Trophoblast cell (in vitro differentiated cells and primary cell): ENCODE data around the gene HSF4.

Experiments used
- DNase-seq, 2 donors: peaks; one replicate each; pipeline ENCODE4 v3.0.0-alpha.2; 2016
- H2AFZ ChIP-seq: 2 replicates; pipeline ENCODE4 v1.6.1; 2013; ENCODE audit warnings: low read length, moderate library complexity, mild to moderate bottlenecking; ENCODE audit not compliant: insufficient read depth, poor library complexity
- H2AK5ac ChIP-seq: 2 replicates; pipeline ENCODE4 v1.6.1; 2013; ENCODE audit warnings: mild to moderate bottlenecking, low read length
- H2BK120ac ChIP-seq: 2 replicates; pipeline ENCODE4 v1.6.1; 2013; ENCODE audit warnings: low read length, mild to moderate bottlenecking, moderate library complexity; ENCODE audit not compliant: insufficient read depth, poor library complexity
- H2BK12ac ChIP-seq: 2 replicates; pipeline ENCODE4 v1.6.1; 2013; ENCODE audit warnings: mild to moderate bottlenecking, low read length, moderate library complexity
- H2BK5ac ChIP-seq: 2 replicates; pipeline ENCODE4 v1.6.1; 2013; ENCODE audit warnings: low read length, low read depth, moderate library complexity, mild to moderate bottlenecking; ENCODE audit not compliant: poor library complexity
- H3K14ac ChIP-seq: 2 replicates; pipeline ENCODE4 v1.6.1; 2013; ENCODE audit warnings: mild to moderate bottlenecking, low read length
- H3K18ac ChIP-seq: 2 replicates; pipeline ENCODE4 v1.6.1; 2013; ENCODE audit warnings: mild to moderate bottlenecking, low read length
- H3K23ac ChIP-seq: 2 replicates; pipeline ENCODE4 v1.6.1; 2013; ENCODE audit warnings: low read length
- H3K27ac ChIP-seq: 2 replicates; pipeline ENCODE4 v1.5.1; 2013; ENCODE audit warnings: low read depth, mild to moderate bottlenecking, inconsistent platforms, low read length, moderate library complexity
- H3K27me3 ChIP-seq: 2 replicates; pipeline ENCODE4 v1.6.1; 2013; ENCODE audit warnings: inconsistent platforms, mild to moderate bottlenecking, low read length, moderate library complexity; ENCODE audit not compliant: insufficient read depth
- H3K36me3 ChIP-seq, 2 experiments: 1 replicate in 1 of 2; 2 replicates in 1 of 2; pipeline ENCODE4 v1.6.1; 2013; ENCODE audit warnings: low read length in 2 of 2, mild to moderate bottlenecking in 2 of 2, moderate library complexity in 1 of 2; ENCODE audit not compliant: insufficient read depth in 2 of 2, control insufficient read depth in 1 of 2
- H3K4ac ChIP-seq: 2 replicates; pipeline ENCODE4 v1.6.1; 2013; ENCODE audit warnings: low read depth, mild to moderate bottlenecking, low read length, moderate library complexity
- H3K4me1 ChIP-seq, 2 experiments: 1 replicate in 1 of 2; 2 replicates in 1 of 2; pipeline ENCODE4 v1.6.1; 2013; ENCODE audit warnings: low read length in 2 of 2, mild to moderate bottlenecking in 2 of 2, moderate library complexity in 1 of 2; ENCODE audit not compliant: insufficient read depth in 2 of 2, control insufficient read depth in 1 of 2
- H3K4me2 ChIP-seq: 2 replicates; pipeline ENCODE4 v1.6.1; 2013; ENCODE audit warnings: inconsistent platforms, mild to moderate bottlenecking, low read length, moderate library complexity
- H3K4me3 ChIP-seq: 2 replicates; pipeline ENCODE4 v1.5.1; 2013; ENCODE audit warnings: mild to moderate bottlenecking, low read depth, low read length, inconsistent platforms
- H3K79me1 ChIP-seq: one replicate; pipeline ENCODE4 v1.6.1; 2013; ENCODE audit warnings: low read length
- H3K79me2 ChIP-seq: 2 replicates; pipeline ENCODE4 v1.6.1; 2013; ENCODE audit warnings: low read length, mild to moderate bottlenecking; ENCODE audit not compliant: control insufficient read depth, insufficient read depth, poor library complexity
- H3K9ac ChIP-seq: 2 replicates; pipeline ENCODE4 v1.6.1; 2013; ENCODE audit warnings: mild to moderate bottlenecking, low read length
- H3K9me3 ChIP-seq: 2 replicates; pipeline ENCODE4 v1.6.1; 2013; ENCODE audit warnings: low read depth, mild to moderate bottlenecking, control low read depth, inconsistent platforms, low read length; ENCODE audit not compliant: insufficient read depth
- H4K12ac ChIP-seq: 2 replicates; pipeline ENCODE4 v1.6.1; 2013; ENCODE audit warnings: low read depth, mild to moderate bottlenecking, low read length, moderate library complexity
- H4K8ac ChIP-seq: 2 replicates; pipeline ENCODE4 v1.6.1; 2013; ENCODE audit warnings: low read depth, mild to moderate bottlenecking, low read length, moderate library complexity
- H4K91ac ChIP-seq: one replicate; pipeline ENCODE4 v1.6.1; 2013; ENCODE audit warnings: low read depth, mild to moderate bottlenecking, low read length, moderate library complexity
- WGBS: extraction: QIAGEN DNeasy Blood & Tissue Kit; methylation state at CpG from one replicate; pipeline ENCODE4 v1.1.7; 2013; ENCODE audit warnings: missing lambda C conversion rate; ENCODE audit not compliant: insufficient read length, insufficient coverage; ENCODE audit errors: extremely low coverage; 5-methylcytosine and 5-hydroxymethylcytosine counted together

Gene HSF4

GRCh38 chr16:67190448-67191399 is 26.2 kb downstream of the HSF4 start:
- no peak overlapping the region for H2BK12ac ChIP-seq
- H2BK120ac ChIP-seq = no peak overlapping the region
- WGBS = no CpG with 5 or more reads among the region's 13 CpGs
- H4K12ac ChIP-seq = no peak overlapping the region
- no peak overlapping the region for H3K4me3 ChIP-seq
- peaks cover 10% of the 10 kb centered on the region for H3K79me1 ChIP-seq
- no peak overlapping the region for H2AK5ac ChIP-seq
- H3K27me3 ChIP-seq = no peaks in the 10 kb centered on the region
- no peak overlapping the region for H4K8ac ChIP-seq
- peaks cover 22 to 25% of the 10 kb centered on the region in 2 experiments for H3K36me3 ChIP-seq
- H3K27ac ChIP-seq = no peak overlapping the region
- peaks cover 12% of the 10 kb centered on the region for H3K79me2 ChIP-seq
- no peak overlapping the region for H3K14ac ChIP-seq
- H2BK5ac ChIP-seq = no peak overlapping the region
- peaks cover 25 to 29% of the 10 kb centered on the region in 2 experiments for H3K4me1 ChIP-seq
- H3K4me2 ChIP-seq = no peak overlapping the region
- no peak overlapping the region for H3K4ac ChIP-seq
- H3K9me3 ChIP-seq = no peaks in the 10 kb centered on the region
- H3K23ac ChIP-seq = no peak overlapping the region
- H4K91ac ChIP-seq = peak overlapping the region; percentile 46
- no peak overlapping the region for H2AFZ ChIP-seq
- no peak overlapping the region for H3K9ac ChIP-seq
- no peak overlapping the region for H3K18ac ChIP-seq
- DNase-seq = peak in 1 of 2 donors; percentile 56

DNA sequence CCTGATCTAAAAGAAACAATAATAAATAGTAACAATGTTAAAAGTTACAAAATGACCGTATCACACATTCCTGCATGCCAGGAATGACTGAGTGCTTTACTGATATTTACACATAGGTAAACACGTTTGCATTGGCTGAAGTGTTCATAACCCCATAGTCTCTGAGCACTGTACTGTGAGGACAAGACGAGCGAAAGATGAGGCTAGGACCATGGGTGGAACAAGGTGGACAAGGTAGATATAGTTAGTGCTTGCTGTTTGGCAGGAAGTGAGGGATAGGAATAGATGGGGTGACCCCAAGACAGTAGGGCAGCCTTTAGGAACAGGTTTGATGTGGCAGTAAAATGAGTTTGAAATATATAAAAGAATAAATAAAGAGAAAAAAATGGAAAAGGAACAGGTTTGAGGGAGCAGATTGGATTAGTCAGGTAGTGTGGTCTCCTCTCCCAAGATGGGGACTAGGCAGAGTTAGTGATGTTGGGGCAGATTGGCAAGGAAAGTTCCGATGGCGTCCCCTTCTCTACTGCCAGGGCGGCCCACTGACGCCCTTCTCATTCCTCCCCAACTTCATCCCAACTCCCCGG is 27.0 kb downstream of the HSF4 start:
- H2BK120ac ChIP-seq = no peak overlapping the region
- H3K27ac ChIP-seq = no peak overlapping the region
- peak overlapping the region; percentile 58 for H3K4me2 ChIP-seq
- H3K23ac ChIP-seq = no peak overlapping the region
- no peak overlapping the region for H4K12ac ChIP-seq
- peak overlapping the region; percentile 45 for H4K8ac ChIP-seq
- H2BK5ac ChIP-seq = no peak overlapping the region
- H3K9ac ChIP-seq = no peak overlapping the region
- H3K4me1 ChIP-seq = peaks cover 21 to 23% of the 10 kb centered on the region in 2 experiments
- WGBS = no CpG with 5 or more reads among the region's 9 CpGs
- peaks cover 12% of the 10 kb centered on the region for H3K79me2 ChIP-seq
- H3K27me3 ChIP-seq = no peaks in the 10 kb centered on the region
- H3K9me3 ChIP-seq = no peaks in the 10 kb centered on the region
- H3K18ac ChIP-seq = no peak overlapping the region
- H2AFZ ChIP-seq = no peak overlapping the region
- H3K36me3 ChIP-seq = peaks cover 30 to 33% of the 10 kb centered on the region in 2 experiments
- H2AK5ac ChIP-seq = no peak overlapping the region
- H3K79me1 ChIP-seq = peaks cover 10% of the 10 kb centered on the region
- H3K4ac ChIP-seq = no peak overlapping the region
- DNase-seq = peak in 1 of 2 donors; percentile 81
- no peak overlapping the region for H3K14ac ChIP-seq
- no peak overlapping the region for H3K4me3 ChIP-seq
- H2BK12ac ChIP-seq = no peak overlapping the region
- no peak overlapping the region for H4K91ac ChIP-seq

- peak within 1 kb of the TSS; percentile 98 for H3K9ac ChIP-seq
- peak within 1 kb of the TSS; percentile 98 for H3K4me3 ChIP-seq
- peak within 1 kb of the TSS; percentile 48 for H3K27ac ChIP-seq
- peak within 1 kb of the TSS; percentile 59 for H2BK12ac ChIP-seq
- peak within 1 kb of the TSS; percentile 80 for H2BK5ac ChIP-seq
- peaks cover 16 to 18% of the 10 kb centered on the region in 2 experiments for H3K4me1 ChIP-seq
- peak; percentile 85 to 93 for DNase-seq
- H3K79me1 ChIP-seq = peaks cover 9% of the 10 kb centered on the region
- no peaks in the 10 kb centered on the region for H3K27me3 ChIP-seq
- H3K79me2 ChIP-seq = peaks cover 11% of the 10 kb centered on the region
- H4K91ac ChIP-seq = peak within 1 kb of the TSS; percentile 87
- WGBS = no CpG with 5 or more reads among the region's 54 CpGs
- peak within 1 kb of the TSS; percentile 81 for H2BK120ac ChIP-seq
- peak within 1 kb of the TSS; percentile 94 for H3K18ac ChIP-seq
- no peak within 1 kb of the TSS for H3K23ac ChIP-seq
- H2AK5ac ChIP-seq = peak within 1 kb of the TSS; percentile 98
- H3K36me3 ChIP-seq = peaks cover 36 to 38% of the 10 kb centered on the region in 2 experiments
- peak within 1 kb of the TSS; percentile 99 for H3K4ac ChIP-seq
- H4K12ac ChIP-seq = peak within 1 kb of the TSS; percentile 97
- H3K4me2 ChIP-seq = peak within 1 kb of the TSS; percentile 79
- H3K9me3 ChIP-seq = no peaks in the 10 kb centered on the region
- peak within 1 kb of the TSS; percentile 92 for H3K14ac ChIP-seq
- peak within 1 kb of the TSS; percentile 96 for H4K8ac ChIP-seq
- peak within 1 kb of the TSS; percentile 72 for H2AFZ ChIP-seq
Observed at GRCh38 chr16:67191995-67192681, 27.6 kb downstream of the HSF4 start, which contains the start of gene E2F4. E2F4 (plus strand) TSS chr16:67192155; CDS start chr16:67192228, 73 bp downstream.

DNA sequence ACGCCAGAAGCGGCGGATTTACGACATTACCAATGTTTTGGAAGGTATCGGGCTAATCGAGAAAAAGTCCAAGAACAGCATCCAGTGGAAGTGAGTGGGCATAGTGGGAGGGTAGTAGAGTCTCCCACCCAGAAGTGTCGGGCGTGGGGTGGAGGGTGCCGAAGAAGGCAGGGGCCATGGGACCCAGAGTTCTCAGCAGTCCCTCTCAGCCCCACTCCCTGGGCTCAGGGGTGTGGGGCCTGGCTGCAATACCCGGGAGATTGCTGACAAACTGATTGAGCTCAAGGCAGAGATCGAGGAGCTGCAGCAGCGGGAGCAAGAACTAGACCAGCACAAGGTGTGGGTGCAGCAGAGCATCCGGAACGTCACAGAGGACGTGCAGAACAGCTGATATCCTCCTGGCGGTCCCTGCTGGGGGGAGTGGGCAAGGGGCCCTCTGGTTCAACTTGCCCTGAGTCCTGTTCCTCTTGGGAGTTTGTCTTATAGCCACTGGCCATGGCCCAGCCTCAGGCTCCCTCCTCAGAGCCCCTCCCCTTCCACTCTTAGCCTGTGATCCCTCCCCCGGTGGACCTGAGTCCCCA is 28.3 kb downstream of the HSF4 start:
- Histone ChIP-seq H2BK5ac (no peak overlapping the region), H3K27me3 (no peaks in the 10 kb centered on the region), H3K79me2 (peaks cover 10% of the 10 kb centered on the region), H3K9ac (peak overlapping the region; percentile 98), H2AFZ (no peak overlapping the region), H3K4ac (peak overlapping the region; percentile 99), H3K9me3 (no peaks in the 10 kb centered on the region), H3K14ac (peak overlapping the region; percentile 92), H3K27ac (no peak overlapping the region), H4K12ac (peak overlapping the region; percentile 97), H2BK120ac (peak overlapping the region; percentile 81), H3K79me1 (peaks cover 7% of the 10 kb centered on the region), H3K36me3 (peaks cover 44 to 46% of the 10 kb centered on the region in 2 experiments), H4K91ac (peak overlapping the region; percentile 87), H3K4me3 (peak overlapping the region; percentile 98), H3K4me1 (peaks cover 13 to 18% of the 10 kb centered on the region in 2 experiments), H3K4me2 (peak overlapping the region; percentile 79), H4K8ac (peak overlapping the region; percentile 96), H3K18ac (peak overlapping the region; percentile 94), H2AK5ac (peak overlapping the region; percentile 98), H2BK12ac (no peak overlapping the region), H3K23ac (no peak overlapping the region)
- no CpG with 5 or more reads among the region's 17 CpGs for WGBS
- DNase-seq = no peak
